ENCODE results near the gene EFCAB8.

DNA sequence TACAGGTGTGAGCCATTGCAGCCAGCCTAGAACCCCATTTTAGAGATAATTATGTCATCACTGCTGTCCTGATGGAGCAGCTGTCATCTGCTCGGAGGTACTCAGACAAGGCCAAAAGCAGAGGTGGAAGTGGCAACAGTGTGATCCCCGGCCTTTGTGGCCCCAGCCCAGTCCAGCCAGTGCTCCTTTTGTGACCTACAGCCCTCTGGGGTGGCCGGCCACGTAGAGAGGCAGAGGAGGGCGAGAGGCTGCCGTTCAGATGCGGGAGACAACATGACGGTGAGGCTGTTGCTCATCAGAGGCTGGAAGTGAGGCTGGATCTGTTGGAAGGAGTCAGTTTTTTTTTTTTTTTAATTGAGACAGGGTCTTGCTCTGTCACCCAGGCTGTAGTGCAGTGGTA is 32.8 kb downstream of the EFCAB8 start:
- TF ChIP-seq, protein P1, sequence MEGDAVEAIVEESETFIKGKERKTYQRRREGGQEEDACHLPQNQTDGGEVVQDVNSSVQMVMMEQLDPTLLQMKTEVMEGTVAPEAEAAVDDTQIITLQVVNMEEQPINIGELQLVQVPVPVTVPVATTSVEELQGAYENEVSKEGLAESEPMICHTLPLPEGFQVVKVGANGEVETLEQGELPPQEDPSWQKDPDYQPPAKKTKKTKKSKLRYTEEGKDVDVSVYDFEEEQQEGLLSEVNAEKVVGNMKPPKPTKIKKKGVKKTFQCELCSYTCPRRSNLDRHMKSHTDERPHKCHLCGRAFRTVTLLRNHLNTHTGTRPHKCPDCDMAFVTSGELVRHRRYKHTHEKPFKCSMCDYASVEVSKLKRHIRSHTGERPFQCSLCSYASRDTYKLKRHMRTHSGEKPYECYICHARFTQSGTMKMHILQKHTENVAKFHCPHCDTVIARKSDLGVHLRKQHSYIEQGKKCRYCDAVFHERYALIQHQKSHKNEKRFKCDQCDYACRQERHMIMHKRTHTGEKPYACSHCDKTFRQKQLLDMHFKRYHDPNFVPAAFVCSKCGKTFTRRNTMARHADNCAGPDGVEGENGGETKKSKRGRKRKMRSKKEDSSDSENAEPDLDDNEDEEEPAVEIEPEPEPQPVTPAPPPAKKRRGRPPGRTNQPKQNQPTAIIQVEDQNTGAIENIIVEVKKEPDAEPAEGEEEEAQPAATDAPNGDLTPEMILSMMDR (IDR thresholded peaks at IDR 0.05; ENCODE audit: borderline replicate concordance, extremely low read depth, low read length, poor library complexity, severe bottlenecking): no peak
- no peak for TF ChIP-seq EZH2 (IDR thresholded peaks at IDR 0.05; ENCODE audit: borderline replicate concordance, low read depth, low read length, severe bottlenecking)

Data from DND-41 (cell line).